Heart left ventricle (tissue), 16 donors: ENCODE results near the gene PON1. TPM values are rescaled to one million over a fixed set of nuclear protein-coding genes. Genes with fewer than 3 reads are reported as not detected.

Source experiments
- ATAC-seq, 4 donors: fragments of 200-7000 bp; cut with Tn5 transposase; one replicate each; pipeline ENCODE4 v1.9.1; 2020 to 2022; ENCODE audit warnings: moderate library complexity in 4 of 4, mild to moderate bottlenecking in 3 of 4, moderate number of reproducible peaks in 1 of 4
- DNase-seq, 5 donors: peaks; one replicate each; pipeline ENCODE4 v3.0.0-alpha.2; 2020
- H3K27ac ChIP-seq, 12 donors: fragments of 200-600 bp; sonication (generic) in 4 of 12; one replicate each; pipeline versions ENCODE4 v1.5.0 to v1.8.0; 2016 to 2022; ENCODE audit warnings: mild to moderate bottlenecking in 2 of 12
- H3K27me3 ChIP-seq, 9 donors: fragments of 200-600 bp; sonication (generic) in 2 of 9; one replicate each; pipeline versions ENCODE4 v1.5.1 to v1.8.0; 2016 to 2022; ENCODE audit warnings: mild to moderate bottlenecking in 3 of 9
- H3K36me3 ChIP-seq, 9 donors: fragments of 200-600 bp; sonication (generic) in 2 of 9; one replicate each; pipeline versions ENCODE4 v1.5.0 to v1.8.0; 2018 to 2022; ENCODE audit warnings: mild to moderate bottlenecking in 2 of 9
- H3K4me1 ChIP-seq, 12 donors: fragments of 200-600 bp; sonication (generic) in 4 of 12; one replicate each; pipeline versions ENCODE4 v1.5.0 to v1.8.0; 2016 to 2022; ENCODE audit warnings: mild to moderate bottlenecking in 3 of 12
- H3K4me3 ChIP-seq, 12 donors: fragments of 200-600 bp; sonication (generic) in 4 of 12; one replicate each; pipeline versions ENCODE4 v1.5.0 to v1.8.0; 2017 to 2022; ENCODE audit warnings: mild to moderate bottlenecking in 9 of 12, moderate library complexity in 4 of 12
- H3K9me3 ChIP-seq, 12 donors: fragments of 200-600 bp; sonication (generic) in 4 of 12; one replicate each; pipeline versions ENCODE4 v1.5.0 to v1.8.0; 2016 to 2022; ENCODE audit warnings: mild to moderate bottlenecking in 1 of 12
- CTCF ChIP-seq, 12 donors: fragments of 200-600 bp; sonication (generic) in 4 of 12; IDR thresholded peaks; one replicate each; pipeline versions ENCODE4 v1.5.0 to v1.8.0; 2018 to 2022; ENCODE audit warnings: antibody characterized with exemption in 12 of 12, mild to moderate bottlenecking in 5 of 12
- POLR2A ChIP-seq, 2 donors: fragments of 450-650 bp; IDR thresholded peaks; one replicate each; pipeline ENCODE4 v1.6.1; 2017; ENCODE audit warnings: antibody characterized with exemption in 2 of 2, mild to moderate bottlenecking in 2 of 2, moderate library complexity in 2 of 2
- WGBS, 4 donors: extraction: QIAGEN DNeasy Blood & Tissue Kit in 2 of 4; methylation state at CpG; one replicate each; pipeline versions ENCODE4 v1.1.5 to v1.1.7; 2013 to 2018; 5-methylcytosine and 5-hydroxymethylcytosine counted together
- intact Hi-C, 10 donors: fragments of 100-400 bp; cut with DNase I; formaldehyde crosslinking; loops; one replicate each; pipeline versions ENCODE4 v1.11.1 to v1.14.2; 2022
- long read RNA-seq, 3 donors: library from polyadenylated mRNA; unstranded; transcript quantifications; one replicate each; pipeline ENCODE4 v2.0.0, GENCODE V29; 2020 to 2021
- polyA plus RNA-seq, 2 donors: library from polyadenylated mRNA; stranded (reverse); fragments of 200-250 nt; gene quantifications; one replicate each; pipeline ENCODE4 v1.2.3, GENCODE V29; 2013
- total RNA-seq, 9 donors: library from RNA; depleted of rRNA in 2 of 9; stranded (reverse); fragments of >200 nt in 2 of 9; fragmentation: NEBNext Ultra II Directional in 3 of 9; extraction: Animal tissue kit (Norgen Biotek cat#: 25700) in 3 of 9; gene quantifications; one replicate each; pipeline versions ENCODE4 v1.1.0 to v1.2.4, GENCODE V29; 2016 to 2023
- donor health status: ischemic (EF 13 %, LVEDD 7.1; RV severe dilation, severe dysfunction).
- donor health status: healthy with polysubstance abuse.
- donor health status: DM: no; HTN: yes; CAD: no.
- donor health status: DM: no; HTN: no; CAD: no.
- donor health status: ischemic (EF 25% LVEDD 6.9; RV normal size, moderate dysfunction).
- donor health status: ischemic (EF 25% LVEDD 5.7; RV mildly dilated, moderate dysfunction).
- donor health status: healthy.
- donor health status: DM: yes; HTN: yes; CAD: no.
- donor health status: ischemic (EF 35%, LVEDD 5.7; RV mildly dilated, moderate dysfunction).
- donor health status: nonischemic (EF 11% LVEDD 7.7; RV severe dilation, severe dysfunction).
- donor health status: DM: yes; HTN: yes; CAD: no.
- donor health status: PGD.
- donor health status: ischemic (EF 29% LVEDD 5.4; RV normal size, mild dysfunction).
- donor health status: nonischemic (EF 23%, LVEDD 6.1; RV moderate dilation, normal function).

PON1 gene
- under 1 TPM in 2 of 9 donors, not detected in 7; 0.32 to 0.39 TPM for total RNA-seq
- under 1 TPM in 1 of 2 donors, not detected in 1; 0.07 TPM for polyA plus RNA-seq
- long read RNA-seq, donor 1 = 0 reads
- long read RNA-seq, donor 2 = 0 reads
- long read RNA-seq, donor 3, partial matches to known transcripts = 0 of 1 reads
- long read RNA-seq, donor 3, other reads (novel, unspliced or antisense) = 1 of 1 reads

- H3K27me3 ChIP-seq = peaks cover 0 to 29% (median 5%) of the 10 kb centered on the region in 9 donors
- H3K27ac ChIP-seq = no peak within 1 kb of the TSS
- no peaks in the 10 kb centered on the region for H3K9me3 ChIP-seq
- intact Hi-C loops = no loop called here
- TF ChIP-seq CTCF (IDR thresholded peaks at IDR 0.05) = no peak
- TF ChIP-seq POLR2A (IDR thresholded peaks at IDR 0.05) = no peak
- ATAC-seq (no peak), DNase-seq (peak in 1 of 5 donors; percentile 55)
- H3K4me3 ChIP-seq = no peak within 1 kb of the TSS
- WGBS, 4 donors = 16 to 30% (median 18%) methylated on average over 8 to 20 of the region's 20 CpGs
- H3K36me3 ChIP-seq = no peaks in the 10 kb centered on the region
- no peaks in the 10 kb centered on the region for H3K4me1 ChIP-seq
Observed at GRCh38 chr7:95324431-95324830, at the start of gene PON1. Gene PON1, minus strand, starts transcription at chr7:95324532. Its CDS starts 57 bp downstream, at chr7:95324475.

GRCh38 chr7:95373323-95373722 lies 49.0 kb upstream of the PON1 start:
- WGBS, 4 donors = 77 to 83% (median 82%) methylated on average over 4 of the region's 4 CpGs
- intact Hi-C loops = no loop called here
- H3K4me3 ChIP-seq = no peak overlapping the region
- no peaks in the 10 kb centered on the region for H3K27me3 ChIP-seq
- DNase-seq = no peak
- peaks cover 0 to 4% (median 0%) of the 10 kb centered on the region in 9 donors for H3K36me3 ChIP-seq
- H3K9me3 ChIP-seq = no peaks in the 10 kb centered on the region
- H3K4me1 ChIP-seq = no peaks in the 10 kb centered on the region
- TF ChIP-seq POLR2A (IDR thresholded peaks at IDR 0.05) = no peak
- no peak for TF ChIP-seq CTCF (IDR thresholded peaks at IDR 0.05)
- H3K27ac ChIP-seq = no peak overlapping the region
- no peak for ATAC-seq

- Histone ChIP-seq H3K27me3 (no peaks in the 10 kb centered on the region), H3K4me1 (no peaks in the 10 kb centered on the region), H3K27ac (no peak overlapping the region), H3K9me3 (no peaks in the 10 kb centered on the region), H3K4me3 (no peak overlapping the region), H3K36me3 (peaks cover 0 to 3% (median 0%) of the 10 kb centered on the region in 9 donors)
- 85 to 90% (median 88%) methylated on average over 3 of the region's 3 CpGs for WGBS, 4 donors
- TF ChIP-seq POLR2A (IDR thresholded peaks at IDR 0.05) (no peak), CTCF (IDR thresholded peaks at IDR 0.05) (no peak)
- intact Hi-C loops = no loop called here
- DNase-seq = no peak
- ATAC-seq = no peak
Observed at GRCh38 chr7:95368235-95368634, 43.9 kb upstream of the PON1 start.

- H3K27me3 ChIP-seq = no peaks in the 10 kb centered on the region
- 75 to 94% (median 88%) methylated on average over 1 of the region's 1 CpG for WGBS, 4 donors
- DNase-seq (no peak), ATAC-seq (no peak)
- no peak overlapping the region for H3K4me3 ChIP-seq
- H3K9me3 ChIP-seq = no peaks in the 10 kb centered on the region
- intact Hi-C loops = no loop called here
- peaks cover 0 to 3% (median 0%) of the 10 kb centered on the region in 9 donors for H3K36me3 ChIP-seq
- no peak for TF ChIP-seq CTCF (IDR thresholded peaks at IDR 0.05)
- no peak for TF ChIP-seq POLR2A (IDR thresholded peaks at IDR 0.05)
- H3K27ac ChIP-seq = no peak overlapping the region
- no peaks in the 10 kb centered on the region for H3K4me1 ChIP-seq
Observed at GRCh38 chr7:95367606-95368005, 43.3 kb upstream of the PON1 start.
